ENCODE data around the gene MRTO4. TPM values are rescaled to one million over a fixed set of nuclear protein-coding genes. Genes with fewer than 3 reads are reported as not detected.
A peak's percentile ranks its signal among the peaks of the same experiment; 100 is the strongest.
"Not testable (repeated sequence)": the region's sequence is repeated elsewhere in the genome, so short reads cannot be mapped to it uniquely, and the experiment has no call there.

The MRTO4 gene
- total RNA-seq, 2 donors from 2014 or later = 16.3 to 18.5 TPM

- ATAC-seq (no peak), DNase-seq (no peak)
- intact Hi-C loops (cut with DNase I, micrococcal nuclease) = no loop called here
Measured at GRCh38 chr1:19220991-19221390, 30.6 kb upstream of the MRTO4 start.

DNA sequence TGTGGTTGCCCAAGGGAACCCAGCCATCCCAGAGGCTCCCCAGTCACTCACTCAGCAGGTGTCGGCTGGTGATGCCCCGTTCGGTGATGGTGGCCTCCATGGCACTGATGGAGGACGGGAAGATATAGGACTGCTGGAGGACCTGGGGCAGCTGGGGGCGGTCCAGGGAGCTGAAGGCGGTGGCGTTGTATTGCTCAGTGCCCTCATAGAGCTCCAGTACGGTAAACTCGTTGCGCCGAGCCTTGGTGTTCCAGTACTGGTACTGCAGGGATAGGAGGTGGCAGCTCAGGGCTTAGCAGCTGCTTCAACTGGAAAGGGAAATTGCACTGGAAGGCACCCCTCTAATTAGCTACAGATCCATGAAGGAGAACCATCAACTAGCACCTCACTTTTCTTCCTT, 29.0 kb upstream of the MRTO4 start:
- ATAC-seq = no peak
- intact Hi-C loops (cut with DNase I, micrococcal nuclease) = no loop called here
- no peak for DNase-seq

DNA sequence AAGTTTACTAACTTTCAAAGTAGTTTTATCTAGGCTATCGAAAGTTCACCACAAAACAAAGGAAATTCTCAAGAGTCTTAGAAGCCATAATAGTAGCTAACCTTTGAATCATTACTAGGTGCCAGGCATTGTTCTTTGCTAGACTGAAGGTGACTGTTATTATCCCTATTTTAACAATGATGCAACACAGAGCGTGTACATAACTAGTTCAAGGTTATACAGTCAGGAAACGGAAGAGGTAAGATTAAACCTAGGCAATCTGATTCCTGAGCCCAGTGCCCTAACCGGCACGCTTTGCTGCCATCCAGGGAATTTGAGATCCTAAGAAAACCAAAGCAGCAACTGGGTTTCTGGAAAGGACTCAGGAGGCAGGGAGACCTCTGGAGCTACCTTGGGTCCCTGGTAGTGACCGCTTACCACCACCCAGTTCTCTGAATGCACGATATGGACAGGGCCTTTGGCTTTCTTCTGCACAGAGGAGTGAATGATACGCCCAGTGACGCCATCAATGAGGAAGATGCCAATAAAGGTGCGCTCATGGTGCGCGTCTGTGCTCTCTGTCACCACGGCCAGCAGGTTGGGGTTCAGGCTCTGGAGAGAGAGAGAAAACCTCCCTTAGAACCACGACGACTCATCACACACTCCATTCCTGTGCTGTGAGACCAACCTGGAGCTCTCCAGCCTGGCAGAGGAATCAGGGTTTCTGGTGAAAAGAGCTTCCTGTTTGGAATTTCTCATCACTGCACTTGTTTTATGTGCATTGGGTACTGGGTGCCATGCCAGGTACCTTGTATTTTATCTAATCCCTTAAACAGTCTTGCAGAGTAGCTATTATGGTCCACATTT, 28.4 kb upstream of the MRTO4 start:
- DNase-seq = no peak
- intact Hi-C loops (cut with DNase I, micrococcal nuclease) = no loop called here
- ATAC-seq = no peak

DNA sequence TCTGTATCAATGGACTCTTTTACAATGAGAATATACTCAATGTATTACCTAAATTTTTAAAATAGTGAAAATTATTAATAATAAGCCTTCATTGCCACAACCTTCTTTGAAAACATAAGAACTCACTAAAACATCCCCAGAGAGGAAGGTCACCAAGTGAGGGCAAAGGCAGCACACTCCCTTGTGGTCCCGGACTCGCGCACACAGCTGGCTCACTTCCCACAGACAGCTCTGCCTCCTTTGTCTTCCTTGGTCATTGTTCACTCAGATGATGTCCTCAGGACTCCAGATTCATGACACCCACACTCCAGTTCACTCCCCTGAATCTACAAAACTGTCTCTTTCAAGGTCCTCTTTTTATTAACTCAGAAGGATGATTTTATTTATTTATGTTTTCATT, 22.4 kb upstream of the MRTO4 start:
- intact Hi-C loops (cut with DNase I, micrococcal nuclease) = no loop called here
- ATAC-seq = no peak

GRCh38 chr1:19229828-19230325, 21.7 kb upstream of the MRTO4 start:
- ATAC-seq (no peak), DNase-seq (no peak)
- intact Hi-C loops (cut with DNase I, micrococcal nuclease) = no loop called here

More for the DNA sequence above, 22.4 kb upstream of the MRTO4 start:
- DNase-seq = no peak

- intact Hi-C loops (cut with DNase I, micrococcal nuclease); DNase-seq: not testable (repeated sequence)
- peak; percentile 89 for ATAC-seq
Measured at GRCh38 chr1:19231736-19232523, 19.7 kb upstream of the MRTO4 start.

DNA sequence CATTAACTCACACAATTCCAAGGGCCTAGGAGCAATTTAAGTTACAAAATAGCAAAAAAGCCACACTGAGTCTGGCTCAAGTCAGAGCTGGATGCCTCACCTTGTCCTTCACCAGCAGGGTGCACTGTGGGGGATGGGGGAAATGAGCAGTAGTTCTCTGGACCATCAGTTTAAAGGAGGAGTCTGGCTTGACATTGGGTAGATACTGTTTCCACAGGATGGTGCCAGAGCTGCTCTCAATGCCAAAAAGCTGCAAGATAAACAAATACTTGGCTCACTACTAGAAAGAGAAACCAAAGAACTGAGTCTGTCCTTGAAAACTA, 19.1 kb upstream of the MRTO4 start:
- intact Hi-C loops (cut with DNase I, micrococcal nuclease) = no loop called here
- DNase-seq = no peak
- peak; percentile 54 for ATAC-seq

DNA sequence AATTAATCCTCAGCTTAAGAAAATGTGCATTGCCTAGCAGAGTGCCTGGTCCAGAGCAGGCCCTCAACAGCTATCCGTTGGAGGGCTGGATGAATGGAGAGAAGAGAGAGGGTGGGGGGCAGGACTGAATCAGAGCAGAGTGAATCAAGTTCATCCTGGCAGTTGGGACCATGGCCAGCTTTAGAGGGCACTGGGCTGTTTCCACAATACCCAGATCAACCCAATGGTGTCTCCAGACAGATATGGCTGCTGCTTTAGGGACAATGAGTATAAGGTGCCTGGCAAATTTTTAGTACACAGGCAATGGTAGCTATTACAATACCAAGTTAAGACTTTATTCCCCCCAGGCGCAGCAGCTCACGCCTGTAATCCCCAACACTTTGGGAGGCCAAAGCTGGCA, 17.4 kb upstream of the MRTO4 start:
- intact Hi-C loops (cut with DNase I, micrococcal nuclease) = no loop called here
- ATAC-seq (no peak), DNase-seq (no peak)

DNA sequence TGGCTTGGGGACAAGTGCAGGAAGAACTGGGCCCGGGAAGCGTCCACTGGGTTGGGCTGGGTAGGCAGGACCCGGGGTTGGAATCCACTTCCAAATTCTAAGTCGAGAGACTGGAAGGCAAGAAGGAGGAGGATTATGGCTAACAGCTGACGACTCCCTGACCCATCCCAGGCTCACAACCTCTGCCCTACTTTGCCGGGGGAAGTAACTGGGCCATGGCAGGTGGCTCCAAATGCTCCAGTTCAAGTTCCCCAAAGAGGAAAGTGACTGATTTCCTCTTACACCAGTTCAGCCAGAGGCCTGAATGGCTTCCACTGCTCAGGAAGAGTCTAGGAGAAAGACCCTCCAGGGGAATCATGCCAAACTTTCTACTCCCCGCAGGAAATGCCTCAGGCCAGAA, 11.7 kb upstream of the MRTO4 start:
- ATAC-seq (no peak), DNase-seq (no peak)
- intact Hi-C loops (cut with DNase I, micrococcal nuclease) = no loop called here

DNA sequence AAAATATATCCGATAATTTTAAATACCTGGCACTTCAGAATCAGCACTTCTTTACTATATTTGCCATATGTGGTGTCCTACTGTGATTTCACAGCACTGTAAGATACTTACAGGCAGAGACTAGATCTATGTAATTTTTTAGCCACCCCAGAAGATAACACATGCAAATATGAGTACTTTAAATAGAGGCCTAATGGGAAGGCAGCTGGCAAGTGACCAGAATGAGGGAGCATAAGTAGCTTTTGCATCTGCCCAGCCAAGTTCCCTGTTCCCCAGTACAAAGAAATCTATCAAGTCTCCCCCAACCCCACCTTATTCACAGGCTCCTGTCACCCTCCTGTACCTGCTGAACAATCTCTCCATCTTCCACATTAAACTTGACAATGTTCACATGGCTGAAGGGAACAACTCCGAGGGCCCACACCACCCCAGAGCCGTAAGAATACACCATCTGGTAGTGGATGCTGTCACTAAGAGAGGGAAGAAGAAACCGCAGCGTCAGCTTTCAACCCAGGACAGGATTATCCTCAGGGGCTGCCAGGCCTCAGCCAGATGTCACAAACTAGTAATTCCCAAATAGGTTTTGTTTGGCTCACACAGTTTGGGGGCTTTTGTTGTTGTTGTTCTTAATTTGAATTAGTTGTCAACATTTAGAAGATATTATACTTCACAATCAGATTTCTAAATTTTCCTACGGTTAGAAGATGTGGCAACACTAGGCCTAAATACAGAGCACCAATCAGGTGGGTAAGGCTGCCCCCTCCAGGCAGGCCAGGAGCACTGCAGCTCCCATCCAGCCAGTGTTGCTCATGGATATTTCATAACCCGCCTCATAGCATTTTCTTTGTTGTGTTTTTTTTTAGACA, 10.7 kb upstream of the MRTO4 start:
- DNase-seq = peak in 1 of 2 donors; percentile 53
- intact Hi-C loops (cut with DNase I, micrococcal nuclease) = no loop called here

DNA sequence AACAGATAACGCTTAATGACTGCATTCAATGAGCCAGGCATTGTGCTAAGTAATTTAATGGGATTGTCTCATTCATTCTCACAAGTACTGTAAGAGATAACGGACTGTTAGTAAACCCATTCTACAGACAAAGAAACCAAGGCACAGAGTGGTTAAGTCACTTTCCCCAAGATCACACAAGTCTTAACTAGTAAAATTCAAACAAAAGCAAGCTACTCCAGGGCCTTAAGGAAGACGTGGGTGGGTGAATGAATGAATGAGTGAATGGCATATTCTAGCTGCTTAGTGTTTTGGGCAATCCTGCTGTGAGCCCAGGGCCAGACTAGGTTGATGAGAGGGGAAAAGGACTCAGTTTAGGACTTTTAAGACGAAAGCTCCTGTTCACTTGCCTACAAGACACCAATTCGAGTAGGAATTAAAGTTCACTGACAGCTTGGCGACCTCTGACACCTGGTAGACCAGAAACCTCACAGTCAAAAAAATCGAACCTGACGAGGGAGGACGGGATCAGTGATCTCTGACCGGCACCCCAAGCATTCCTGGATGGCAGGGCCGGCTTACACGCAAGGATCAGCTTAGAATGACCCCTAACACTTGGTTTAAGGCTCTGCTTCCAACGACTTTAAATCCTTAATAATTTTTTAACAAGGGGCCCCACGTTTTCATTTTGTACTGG, 838 bp upstream of the MRTO4 start:
- intact Hi-C loops (cut with DNase I, micrococcal nuclease) = no loop called here
- DNase-seq (no peak), ATAC-seq (no peak)

More for the DNA sequence above, 10.7 kb upstream of the MRTO4 start:
- ATAC-seq = peak; percentile 96

DNA sequence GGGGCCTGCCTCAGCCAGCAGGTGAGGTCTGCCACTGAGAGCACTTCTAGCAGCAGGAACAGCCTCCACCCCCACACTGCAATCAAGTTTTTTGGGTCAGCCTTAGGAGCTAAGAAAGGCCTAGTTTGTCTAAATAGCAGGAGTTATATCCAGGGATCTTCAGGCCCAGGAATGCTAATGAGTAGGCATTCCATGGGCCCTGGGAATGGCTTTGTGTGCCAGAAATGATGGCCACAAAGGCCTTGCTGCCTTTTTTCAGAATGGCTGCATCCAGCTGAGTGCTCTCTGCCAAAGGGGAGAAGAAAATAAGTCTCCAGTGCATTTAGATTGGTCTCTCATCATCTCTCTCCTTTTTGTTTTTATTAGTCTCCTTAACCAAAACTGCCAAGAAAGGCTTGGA, 2.8 kb downstream of the MRTO4 start:
- no peak for DNase-seq
- intact Hi-C loops (cut with DNase I, micrococcal nuclease) = no loop called here
- ATAC-seq = no peak

- intact Hi-C loops (cut with DNase I, micrococcal nuclease) = no loop called here
- no peak for ATAC-seq
Measured at GRCh38 chr1:19255288-19255687, 3.7 kb downstream of the MRTO4 start.

GRCh38 chr1:19256301-19256700, 4.7 kb downstream of the MRTO4 start:
- intact Hi-C loops (cut with DNase I, micrococcal nuclease); DNase-seq; ATAC-seq: not testable (repeated sequence)

More at GRCh38 chr1:19255288-19255687, 3.7 kb downstream of the MRTO4 start:
- no peak for DNase-seq

GRCh38 chr1:19257178-19257914, 5.7 kb downstream of the MRTO4 start:
- intact Hi-C loops (cut with DNase I, micrococcal nuclease) = no loop called here
- DNase-seq (no peak), ATAC-seq (no peak)

DNA sequence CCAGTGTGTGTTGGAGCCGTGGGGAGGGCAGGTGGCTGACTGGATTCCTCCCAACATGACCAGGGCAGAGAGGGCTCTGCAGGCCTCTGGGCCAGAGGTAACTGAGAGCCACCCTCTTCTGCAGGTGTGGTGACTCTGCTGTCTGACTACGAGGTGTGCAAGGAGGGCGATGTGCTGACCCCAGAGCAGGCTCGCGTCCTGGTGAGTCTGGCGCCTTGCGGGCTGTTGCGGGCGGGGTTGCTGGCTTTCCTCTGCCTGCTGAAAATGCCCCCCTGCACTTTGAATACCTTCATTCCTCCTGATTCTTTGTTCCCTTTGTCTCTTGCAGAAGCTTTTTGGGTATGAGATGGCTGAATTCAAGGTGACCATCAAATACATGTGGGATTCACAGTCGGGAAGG, 6.7 kb downstream of the MRTO4 start:
- DNase-seq (no peak), ATAC-seq (no peak)
- intact Hi-C loops (cut with DNase I, micrococcal nuclease) = no loop called here

DNA sequence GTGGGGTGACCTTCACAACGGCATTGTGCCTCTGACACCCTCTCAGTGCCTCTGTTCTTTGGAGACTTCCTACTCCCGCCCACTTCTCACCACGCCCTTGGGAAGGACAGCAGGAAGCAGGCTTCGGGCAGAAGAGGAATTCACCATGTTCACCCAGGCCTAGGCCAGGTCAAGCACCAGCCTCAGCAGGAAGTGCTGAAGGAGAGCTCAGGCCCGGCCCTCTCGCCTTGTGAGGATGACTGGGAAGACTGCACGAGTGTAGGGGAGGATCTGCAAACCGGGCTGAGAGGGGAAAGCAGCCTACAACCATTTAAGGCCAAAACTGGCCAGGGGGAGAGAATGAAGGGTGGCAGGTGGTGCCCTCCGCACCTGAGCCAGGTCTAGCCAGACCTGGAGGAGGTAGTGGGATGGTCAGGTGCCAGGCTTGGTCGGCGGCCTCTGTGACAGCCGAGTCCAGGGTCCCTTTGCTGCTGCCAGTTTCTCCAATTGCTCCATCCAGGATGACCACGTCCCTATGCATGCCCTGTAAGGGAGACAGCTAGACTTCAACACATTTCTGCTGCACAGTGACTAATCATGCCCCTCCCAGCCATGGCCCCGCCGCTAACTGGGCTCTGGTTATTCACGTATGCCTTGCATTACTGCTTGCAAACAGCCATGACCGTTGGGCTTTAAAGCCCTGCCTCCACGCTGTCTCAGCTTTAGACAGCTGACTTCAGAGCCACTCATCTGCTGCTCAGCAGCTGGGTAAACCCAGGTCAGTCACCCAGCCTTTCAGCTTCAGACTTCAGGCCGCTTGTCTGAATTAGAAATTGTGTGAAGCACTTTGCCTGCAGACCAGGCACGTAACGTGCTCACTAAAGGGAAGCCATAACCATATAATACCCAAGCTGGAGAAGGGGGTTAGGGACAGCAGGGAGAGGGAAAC, 8.9 kb downstream of the MRTO4 start:
- DNase-seq (peak; percentile 49 to 68), ATAC-seq (peak; percentile 83)
- intact Hi-C loops (cut with DNase I, micrococcal nuclease) = no loop called here
